Jurkat, Clone E6-1 (cell line): ENCODE measurements around the gene PLEKHD1.
A peak's percentile ranks its signal among the peaks of the same experiment; 100 is the strongest.
"Not testable (repeated sequence)": the region's sequence is repeated elsewhere in the genome, so short reads cannot be mapped to it uniquely, and the experiment has no call there.

Source experiments
- DNase-seq: peaks from one replicate; pipeline ENCODE4 v3.0.0-alpha.2; 2011; ENCODE audit warnings: low read depth, low spot score
- H3K4me3 ChIP-seq: 2 replicates; pipeline ENCODE4 v1.5.1; 2011; ENCODE audit warnings: mild to moderate bottlenecking, low read length, control low read depth, moderate library complexity

The PLEKHD1 gene

GRCh38 chr14:69479696-69480095 lies 4.8 kb upstream of the PLEKHD1 start:
- no peak for DNase-seq
- H3K4me3 ChIP-seq: no peak overlapping the region

- no peak for DNase-seq
- H3K4me3 ChIP-seq: no peak overlapping the region
These were observed 4.4 kb upstream of the PLEKHD1 start for GRCh38 chr14:69480136-69480535.

GRCh38 chr14:69481815-69482568 lies 2.5 kb upstream of the PLEKHD1 start:
- peak; percentile 9 for DNase-seq
- H3K4me3 ChIP-seq: no peak overlapping the region

GRCh38 chr14:69483765-69484443 lies 624 bp upstream of the PLEKHD1 start:
- no peak overlapping the region for H3K4me3 ChIP-seq
- DNase-seq: no peak

- DNase-seq: no peak
- no peak overlapping the region for H3K4me3 ChIP-seq
These were observed 760 bp downstream of the PLEKHD1 start for GRCh38 chr14:69485315-69485660.

- no peak for DNase-seq
- H3K4me3 ChIP-seq: no peak overlapping the region
These were observed 1.2 kb downstream of the PLEKHD1 start for GRCh38 chr14:69485701-69486100.

GRCh38 chr14:69487226-69487625 lies 2.7 kb downstream of the PLEKHD1 start:
- no peak overlapping the region for H3K4me3 ChIP-seq
- no peak for DNase-seq

- no peak overlapping the region for H3K4me3 ChIP-seq
- DNase-seq: no peak
These were observed 3.2 kb downstream of the PLEKHD1 start for GRCh38 chr14:69487771-69488170.

- no peak for DNase-seq
- H3K4me3 ChIP-seq: no peak overlapping the region
These were observed 5.0 kb downstream of the PLEKHD1 start for GRCh38 chr14:69489495-69489894.

- DNase-seq: no peak
These were observed 5.8 kb downstream of the PLEKHD1 start for GRCh38 chr14:69490219-69490918.

GRCh38 chr14:69491193-69491592 lies 6.7 kb downstream of the PLEKHD1 start:
- DNase-seq: no peak
- H3K4me3 ChIP-seq: no peak overlapping the region

More at GRCh38 chr14:69490219-69490918, 5.8 kb downstream of the PLEKHD1 start:
- no peak overlapping the region for H3K4me3 ChIP-seq

GRCh38 chr14:69493038-69493437 lies 8.5 kb downstream of the PLEKHD1 start:
- no peak overlapping the region for H3K4me3 ChIP-seq
- no peak for DNase-seq

GRCh38 chr14:69493791-69494190 lies 9.3 kb downstream of the PLEKHD1 start:
- no peak for DNase-seq

GRCh38 chr14:69495341-69495921 lies 10.9 kb downstream of the PLEKHD1 start:
- no peak for DNase-seq
- H3K4me3 ChIP-seq: no peak overlapping the region

More at GRCh38 chr14:69493791-69494190, 9.3 kb downstream of the PLEKHD1 start:
- no peak overlapping the region for H3K4me3 ChIP-seq

- not testable (repeated sequence) for DNase-seq, H3K4me3 ChIP-seq
These were observed 13.3 kb downstream of the PLEKHD1 start for GRCh38 chr14:69497866-69498265.

GRCh38 chr14:69498286-69498685 lies 13.8 kb downstream of the PLEKHD1 start:
- H3K4me3 ChIP-seq, DNase-seq: not testable (repeated sequence)

- no peak for DNase-seq
- H3K4me3 ChIP-seq: no peak overlapping the region
These were observed 14.9 kb downstream of the PLEKHD1 start for GRCh38 chr14:69499436-69499835.

- no peak for DNase-seq
These were observed 15.6 kb downstream of the PLEKHD1 start for GRCh38 chr14:69500096-69500495.

GRCh38 chr14:69500736-69501135 lies 16.2 kb downstream of the PLEKHD1 start:
- no peak for DNase-seq
- H3K4me3 ChIP-seq: no peak overlapping the region

More at GRCh38 chr14:69500096-69500495, 15.6 kb downstream of the PLEKHD1 start:
- H3K4me3 ChIP-seq: no peak overlapping the region

GRCh38 chr14:69501423-69501838 lies 16.9 kb downstream of the PLEKHD1 start:
- no peak overlapping the region for H3K4me3 ChIP-seq
- DNase-seq: no peak
